Stimulated activated CD4-positive, alpha-beta T cell treated with anti-CD3 and anti-CD28 coated beads, Interleukin-12 subunit alpha, Interleukin-12 subunit beta, amount 100 ng/mL, for 48 hours (primary cell): Measurements from ENCODE around the gene ADAMTS2.

Experiments
- DNase-seq, 3 donors: peaks; one replicate each; pipeline ENCODE4 v3.0.0-alpha.2; 2020; ENCODE audit warnings: low read depth in 2 of 3, low spot score in 1 of 3

ADAMTS2 gene

GRCh38 chr5:179233909-179234562 lies 111.2 kb downstream of the ADAMTS2 start:
- no peak for DNase-seq

- DNase-seq: no peak
Measured at GRCh38 chr5:179232091-179232735, 113.0 kb downstream of the ADAMTS2 start.

- no peak for DNase-seq
Measured at GRCh38 chr5:179231309-179231708, 114.0 kb downstream of the ADAMTS2 start.

GRCh38 chr5:179230061-179230461 lies 115.2 kb downstream of the ADAMTS2 start:
- DNase-seq: no peak

GRCh38 chr5:179229331-179229831 lies 115.9 kb downstream of the ADAMTS2 start:
- no peak for DNase-seq

GRCh38 chr5:179228341-179229121 lies 116.7 kb downstream of the ADAMTS2 start:
- DNase-seq: no peak

GRCh38 chr5:179227580-179228311 lies 117.5 kb downstream of the ADAMTS2 start:
- no peak for DNase-seq

- DNase-seq: no peak
Measured at GRCh38 chr5:179227229-179227579, 118.1 kb downstream of the ADAMTS2 start.

GRCh38 chr5:179226696-179227095 lies 118.6 kb downstream of the ADAMTS2 start:
- no peak for DNase-seq

GRCh38 chr5:179225387-179225786 lies 119.9 kb downstream of the ADAMTS2 start:
- no peak for DNase-seq

- DNase-seq: no peak
Measured at GRCh38 chr5:179224741-179225140, 120.5 kb downstream of the ADAMTS2 start.

GRCh38 chr5:179223961-179224360 lies 121.3 kb downstream of the ADAMTS2 start:
- DNase-seq: no peak

GRCh38 chr5:179223528-179223927 lies 121.7 kb downstream of the ADAMTS2 start:
- DNase-seq: no peak

- DNase-seq: no peak
Measured at GRCh38 chr5:179222246-179223017, 122.8 kb downstream of the ADAMTS2 start.

GRCh38 chr5:179221877-179222220 lies 123.4 kb downstream of the ADAMTS2 start:
- DNase-seq: no peak

- no peak for DNase-seq
Measured at GRCh38 chr5:179221196-179221876, 123.9 kb downstream of the ADAMTS2 start.

GRCh38 chr5:179220716-179221115 lies 124.5 kb downstream of the ADAMTS2 start:
- DNase-seq: no peak

GRCh38 chr5:179219661-179220620 lies 125.3 kb downstream of the ADAMTS2 start:
- DNase-seq: no peak

GRCh38 chr5:179218943-179219330 lies 126.3 kb downstream of the ADAMTS2 start:
- no peak for DNase-seq
